Measurements from ENCODE around the gene DNAJC30. TPM values are rescaled to one million over a fixed set of nuclear protein-coding genes. Genes with fewer than 3 reads are reported as not detected.

The DNAJC30 gene
- total and polyA plus RNA-seq, 2 experiments from 2014 or later, result 2.8 to 5.6 TPM

- DNase-seq (ENCODE audit: low spot score) (no peak), ATAC-seq (no peak)
- H3K27me3 ChIP-seq (ENCODE audit: insufficient read depth), result peaks cover 14% of the 10 kb centered on the region
- H3K4me2 ChIP-seq, result no peak overlapping the region
- no peak overlapping the region for H3K4me3 Mint-ChIP-seq
- peaks cover 3% of the 10 kb centered on the region for H3K4me1 Mint-ChIP-seq
- H3K9me2 ChIP-seq (ENCODE audit: insufficient read depth), result no peaks in the 10 kb centered on the region
- H3K36me3 Mint-ChIP-seq (ENCODE audit: low read depth), result no peaks in the 10 kb centered on the region
- H3F3A ChIP-seq (replicated peaks; ENCODE audit: low read depth), result no peaks in the 10 kb centered on the region
- H2AFZ ChIP-seq, result no peak overlapping the region
- no peak for TF ChIP-seq NANOG (IDR thresholded peaks at IDR 0.05; ENCODE audit: borderline replicate concordance)
- TF ChIP-seq, protein P1, sequence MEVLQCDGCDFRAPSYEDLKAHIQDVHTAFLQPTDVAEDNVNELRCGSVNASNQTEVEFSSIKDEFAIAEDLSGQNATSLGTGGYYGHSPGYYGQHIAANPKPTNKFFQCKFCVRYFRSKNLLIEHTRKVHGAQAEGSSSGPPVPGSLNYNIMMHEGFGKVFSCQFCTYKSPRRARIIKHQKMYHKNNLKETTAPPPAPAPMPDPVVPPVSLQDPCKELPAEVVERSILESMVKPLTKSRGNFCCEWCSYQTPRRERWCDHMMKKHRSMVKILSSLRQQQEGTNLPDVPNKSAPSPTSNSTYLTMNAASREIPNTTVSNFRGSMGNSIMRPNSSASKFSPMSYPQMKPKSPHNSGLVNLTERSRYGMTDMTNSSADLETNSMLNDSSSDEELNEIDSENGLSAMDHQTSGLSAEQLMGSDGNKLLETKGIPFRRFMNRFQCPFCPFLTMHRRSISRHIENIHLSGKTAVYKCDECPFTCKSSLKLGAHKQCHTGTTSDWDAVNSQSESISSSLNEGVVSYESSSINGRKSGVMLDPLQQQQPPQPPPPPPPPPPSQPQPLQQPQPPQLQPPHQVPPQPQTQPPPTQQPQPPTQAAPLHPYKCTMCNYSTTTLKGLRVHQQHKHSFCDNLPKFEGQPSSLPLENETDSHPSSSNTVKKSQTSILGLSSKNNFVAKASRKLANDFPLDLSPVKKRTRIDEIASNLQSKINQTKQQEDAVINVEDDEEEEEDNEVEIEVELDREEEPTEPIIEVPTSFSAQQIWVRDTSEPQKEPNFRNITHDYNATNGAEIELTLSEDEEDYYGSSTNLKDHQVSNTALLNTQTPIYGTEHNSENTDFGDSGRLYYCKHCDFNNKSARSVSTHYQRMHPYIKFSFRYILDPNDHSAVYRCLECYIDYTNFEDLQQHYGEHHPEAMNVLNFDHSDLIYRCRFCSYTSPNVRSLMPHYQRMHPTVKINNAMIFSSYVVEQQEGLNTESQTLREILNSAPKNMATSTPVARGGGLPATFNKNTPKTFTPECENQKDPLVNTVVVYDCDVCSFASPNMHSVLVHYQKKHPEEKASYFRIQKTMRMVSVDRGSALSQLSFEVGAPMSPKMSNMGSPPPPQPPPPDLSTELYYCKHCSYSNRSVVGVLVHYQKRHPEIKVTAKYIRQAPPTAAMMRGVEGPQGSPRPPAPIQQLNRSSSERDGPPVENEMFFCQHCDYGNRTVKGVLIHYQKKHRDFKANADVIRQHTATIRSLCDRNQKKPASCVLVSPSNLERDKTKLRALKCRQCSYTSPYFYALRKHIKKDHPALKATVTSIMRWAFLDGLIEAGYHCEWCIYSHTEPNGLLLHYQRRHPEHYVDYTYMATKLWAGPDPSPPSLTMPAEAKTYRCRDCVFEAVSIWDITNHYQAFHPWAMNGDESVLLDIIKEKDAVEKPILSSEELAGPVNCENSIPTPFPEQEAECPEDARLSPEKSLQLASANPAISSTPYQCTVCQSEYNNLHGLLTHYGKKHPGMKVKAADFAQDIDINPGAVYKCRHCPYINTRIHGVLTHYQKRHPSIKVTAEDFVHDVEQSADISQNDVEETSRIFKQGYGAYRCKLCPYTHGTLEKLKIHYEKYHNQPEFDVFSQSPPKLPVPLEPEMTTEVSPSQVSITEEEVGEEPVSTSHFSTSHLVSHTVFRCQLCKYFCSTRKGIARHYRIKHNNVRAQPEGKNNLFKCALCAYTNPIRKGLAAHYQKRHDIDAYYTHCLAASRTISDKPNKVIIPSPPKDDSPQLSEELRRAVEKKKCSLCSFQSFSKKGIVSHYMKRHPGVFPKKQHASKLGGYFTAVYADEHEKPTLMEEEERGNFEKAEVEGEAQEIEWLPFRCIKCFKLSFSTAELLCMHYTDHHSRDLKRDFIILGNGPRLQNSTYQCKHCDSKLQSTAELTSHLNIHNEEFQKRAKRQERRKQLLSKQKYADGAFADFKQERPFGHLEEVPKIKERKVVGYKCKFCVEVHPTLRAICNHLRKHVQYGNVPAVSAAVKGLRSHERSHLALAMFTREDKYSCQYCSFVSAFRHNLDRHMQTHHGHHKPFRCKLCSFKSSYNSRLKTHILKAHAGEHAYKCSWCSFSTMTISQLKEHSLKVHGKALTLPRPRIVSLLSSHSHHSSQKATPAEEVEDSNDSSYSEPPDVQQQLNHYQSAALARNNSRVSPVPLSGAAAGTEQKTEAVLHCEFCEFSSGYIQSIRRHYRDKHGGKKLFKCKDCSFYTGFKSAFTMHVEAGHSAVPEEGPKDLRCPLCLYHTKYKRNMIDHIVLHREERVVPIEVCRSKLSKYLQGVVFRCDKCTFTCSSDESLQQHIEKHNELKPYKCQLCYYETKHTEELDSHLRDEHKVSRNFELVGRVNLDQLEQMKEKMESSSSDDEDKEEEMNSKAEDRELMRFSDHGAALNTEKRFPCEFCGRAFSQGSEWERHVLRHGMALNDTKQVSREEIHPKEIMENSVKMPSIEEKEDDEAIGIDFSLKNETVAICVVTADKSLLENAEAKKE (CRISPR knock-in tag; IDR thresholded peaks at IDR 0.05), result no peak
- TF ChIP-seq STAT1 (IDR thresholded peaks at IDR 0.05; ENCODE audit: unreplicated experiment), result no peak
- TF ChIP-seq EZH2phosphoT487 (IDR thresholded peaks at IDR 0.05; ENCODE audit: unreplicated experiment), result no peak
- TF ChIP-seq, protein P2, sequence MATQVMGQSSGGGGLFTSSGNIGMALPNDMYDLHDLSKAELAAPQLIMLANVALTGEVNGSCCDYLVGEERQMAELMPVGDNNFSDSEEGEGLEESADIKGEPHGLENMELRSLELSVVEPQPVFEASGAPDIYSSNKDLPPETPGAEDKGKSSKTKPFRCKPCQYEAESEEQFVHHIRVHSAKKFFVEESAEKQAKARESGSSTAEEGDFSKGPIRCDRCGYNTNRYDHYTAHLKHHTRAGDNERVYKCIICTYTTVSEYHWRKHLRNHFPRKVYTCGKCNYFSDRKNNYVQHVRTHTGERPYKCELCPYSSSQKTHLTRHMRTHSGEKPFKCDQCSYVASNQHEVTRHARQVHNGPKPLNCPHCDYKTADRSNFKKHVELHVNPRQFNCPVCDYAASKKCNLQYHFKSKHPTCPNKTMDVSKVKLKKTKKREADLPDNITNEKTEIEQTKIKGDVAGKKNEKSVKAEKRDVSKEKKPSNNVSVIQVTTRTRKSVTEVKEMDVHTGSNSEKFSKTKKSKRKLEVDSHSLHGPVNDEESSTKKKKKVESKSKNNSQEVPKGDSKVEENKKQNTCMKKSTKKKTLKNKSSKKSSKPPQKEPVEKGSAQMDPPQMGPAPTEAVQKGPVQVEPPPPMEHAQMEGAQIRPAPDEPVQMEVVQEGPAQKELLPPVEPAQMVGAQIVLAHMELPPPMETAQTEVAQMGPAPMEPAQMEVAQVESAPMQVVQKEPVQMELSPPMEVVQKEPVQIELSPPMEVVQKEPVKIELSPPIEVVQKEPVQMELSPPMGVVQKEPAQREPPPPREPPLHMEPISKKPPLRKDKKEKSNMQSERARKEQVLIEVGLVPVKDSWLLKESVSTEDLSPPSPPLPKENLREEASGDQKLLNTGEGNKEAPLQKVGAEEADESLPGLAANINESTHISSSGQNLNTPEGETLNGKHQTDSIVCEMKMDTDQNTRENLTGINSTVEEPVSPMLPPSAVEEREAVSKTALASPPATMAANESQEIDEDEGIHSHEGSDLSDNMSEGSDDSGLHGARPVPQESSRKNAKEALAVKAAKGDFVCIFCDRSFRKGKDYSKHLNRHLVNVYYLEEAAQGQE (IDR thresholded peaks at IDR 0.05; ENCODE audit: unreplicated experiment), result no peak
- no peak for TF ChIP-seq EZH2 (IDR thresholded peaks at IDR 0.05; ENCODE audit: low read depth, unreplicated experiment)
- TF ChIP-seq, protein P3, sequence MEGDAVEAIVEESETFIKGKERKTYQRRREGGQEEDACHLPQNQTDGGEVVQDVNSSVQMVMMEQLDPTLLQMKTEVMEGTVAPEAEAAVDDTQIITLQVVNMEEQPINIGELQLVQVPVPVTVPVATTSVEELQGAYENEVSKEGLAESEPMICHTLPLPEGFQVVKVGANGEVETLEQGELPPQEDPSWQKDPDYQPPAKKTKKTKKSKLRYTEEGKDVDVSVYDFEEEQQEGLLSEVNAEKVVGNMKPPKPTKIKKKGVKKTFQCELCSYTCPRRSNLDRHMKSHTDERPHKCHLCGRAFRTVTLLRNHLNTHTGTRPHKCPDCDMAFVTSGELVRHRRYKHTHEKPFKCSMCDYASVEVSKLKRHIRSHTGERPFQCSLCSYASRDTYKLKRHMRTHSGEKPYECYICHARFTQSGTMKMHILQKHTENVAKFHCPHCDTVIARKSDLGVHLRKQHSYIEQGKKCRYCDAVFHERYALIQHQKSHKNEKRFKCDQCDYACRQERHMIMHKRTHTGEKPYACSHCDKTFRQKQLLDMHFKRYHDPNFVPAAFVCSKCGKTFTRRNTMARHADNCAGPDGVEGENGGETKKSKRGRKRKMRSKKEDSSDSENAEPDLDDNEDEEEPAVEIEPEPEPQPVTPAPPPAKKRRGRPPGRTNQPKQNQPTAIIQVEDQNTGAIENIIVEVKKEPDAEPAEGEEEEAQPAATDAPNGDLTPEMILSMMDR (conservative IDR thresholded peaks at IDR 0.05; ENCODE audit: low read depth in 2 of 2), result no peak
- no peak for TF ChIP-seq POLR2AphosphoS5 (IDR thresholded peaks at IDR 0.05; ENCODE audit: low read depth)
- TF ChIP-seq CREB1 (CRISPR knock-in tag; IDR thresholded peaks at IDR 0.05; ENCODE audit: low read depth), result no peak
- TF ChIP-seq JUNB (IDR thresholded peaks at IDR 0.05; ENCODE audit: unreplicated experiment), result no peak
- TF ChIP-seq ZNF331 (CRISPR knock-in tag; IDR thresholded peaks at IDR 0.05; ENCODE audit: low read depth), result no peak
- no peak for TF ChIP-seq ZNF114 (CRISPR knock-in tag; IDR thresholded peaks at IDR 0.05)
- TF ChIP-seq, protein P4, sequence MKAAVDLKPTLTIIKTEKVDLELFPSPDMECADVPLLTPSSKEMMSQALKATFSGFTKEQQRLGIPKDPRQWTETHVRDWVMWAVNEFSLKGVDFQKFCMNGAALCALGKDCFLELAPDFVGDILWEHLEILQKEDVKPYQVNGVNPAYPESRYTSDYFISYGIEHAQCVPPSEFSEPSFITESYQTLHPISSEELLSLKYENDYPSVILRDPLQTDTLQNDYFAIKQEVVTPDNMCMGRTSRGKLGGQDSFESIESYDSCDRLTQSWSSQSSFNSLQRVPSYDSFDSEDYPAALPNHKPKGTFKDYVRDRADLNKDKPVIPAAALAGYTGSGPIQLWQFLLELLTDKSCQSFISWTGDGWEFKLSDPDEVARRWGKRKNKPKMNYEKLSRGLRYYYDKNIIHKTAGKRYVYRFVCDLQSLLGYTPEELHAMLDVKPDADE (IDR thresholded peaks at IDR 0.05), result no peak
- no peaks in the 10 kb centered on the region for H3K36me3 ChIP-seq (ENCODE audit: insufficient read depth)
- peaks cover 16% of the 10 kb centered on the region for H3K27me3 Mint-ChIP-seq (ENCODE audit: insufficient read depth, low read depth, poor library complexity)
- no peak overlapping the region for H3K4me3 ChIP-seq
- no peaks in the 10 kb centered on the region for H3K79me2 ChIP-seq (replicated peaks; ENCODE audit: insufficient read depth)
- peaks cover 6% of the 10 kb centered on the region; the same call in 1 of the 2 replicates for H3K4me1 ChIP-seq (ENCODE audit: insufficient read depth)
- no peaks in the 10 kb centered on the region for H4K20me1 ChIP-seq (replicated peaks; ENCODE audit: insufficient read depth)
- H3K27ac Mint-ChIP-seq, result no peak overlapping the region
- H3K9me3 Mint-ChIP-seq, result peaks cover 3% of the 10 kb centered on the region; the same call in 1 of the 3 replicates
- no peak overlapping the region for H3K27ac ChIP-seq (ENCODE audit: low read depth)
Measured at GRCh38 chr7:73642834-73643233, 40.4 kb downstream of the DNAJC30 start.
